Fibroblast of skin of back (primary cell): ENCODE results near the gene MFAP4.

Experiments used
- DNase-seq: peaks from one replicate; pipeline ENCODE4 v3.0.0-alpha.2; 2013

The MFAP4 gene

DNA sequence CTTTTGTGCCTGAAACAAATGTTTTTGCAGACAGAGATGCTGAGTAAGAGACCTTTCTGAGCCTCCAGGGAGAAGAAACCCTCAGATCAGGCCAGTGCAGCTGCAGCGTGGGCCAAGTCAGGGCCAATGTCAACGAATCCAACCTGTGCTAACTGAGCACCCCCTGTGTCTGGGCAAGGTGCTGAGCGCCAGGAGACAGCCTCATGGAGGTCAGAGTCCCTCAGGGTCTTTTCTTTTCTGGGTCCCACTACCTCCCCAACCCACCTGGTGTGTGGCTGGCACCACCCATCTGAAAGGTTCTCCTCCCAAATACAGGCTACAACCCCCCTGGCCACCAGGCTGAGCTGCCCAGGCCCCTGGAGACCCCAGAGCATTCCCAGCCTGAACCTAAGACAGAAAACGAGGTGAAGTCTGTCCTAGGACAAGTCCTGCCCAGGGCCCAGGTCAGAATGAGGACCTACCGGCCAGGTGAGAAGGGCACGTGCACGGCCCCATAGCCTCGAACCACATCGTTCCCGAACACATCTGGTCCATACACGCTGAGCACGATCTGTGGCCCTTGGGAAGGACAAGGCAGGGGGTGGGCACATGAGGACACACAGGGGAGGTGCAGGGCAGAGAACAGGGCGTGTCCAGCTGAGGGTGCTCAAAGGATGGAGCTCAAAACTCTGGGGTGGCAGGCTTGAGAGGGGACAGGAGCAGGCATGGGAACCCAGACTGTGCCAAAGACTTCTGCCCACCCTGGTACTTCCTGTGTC lies 39.5 kb downstream of the MFAP4 start:
- no peak for DNase-seq

GRCh38 chr17:19346351-19347255 lies 40.4 kb downstream of the MFAP4 start:
- peak; percentile 91 for DNase-seq

DNA sequence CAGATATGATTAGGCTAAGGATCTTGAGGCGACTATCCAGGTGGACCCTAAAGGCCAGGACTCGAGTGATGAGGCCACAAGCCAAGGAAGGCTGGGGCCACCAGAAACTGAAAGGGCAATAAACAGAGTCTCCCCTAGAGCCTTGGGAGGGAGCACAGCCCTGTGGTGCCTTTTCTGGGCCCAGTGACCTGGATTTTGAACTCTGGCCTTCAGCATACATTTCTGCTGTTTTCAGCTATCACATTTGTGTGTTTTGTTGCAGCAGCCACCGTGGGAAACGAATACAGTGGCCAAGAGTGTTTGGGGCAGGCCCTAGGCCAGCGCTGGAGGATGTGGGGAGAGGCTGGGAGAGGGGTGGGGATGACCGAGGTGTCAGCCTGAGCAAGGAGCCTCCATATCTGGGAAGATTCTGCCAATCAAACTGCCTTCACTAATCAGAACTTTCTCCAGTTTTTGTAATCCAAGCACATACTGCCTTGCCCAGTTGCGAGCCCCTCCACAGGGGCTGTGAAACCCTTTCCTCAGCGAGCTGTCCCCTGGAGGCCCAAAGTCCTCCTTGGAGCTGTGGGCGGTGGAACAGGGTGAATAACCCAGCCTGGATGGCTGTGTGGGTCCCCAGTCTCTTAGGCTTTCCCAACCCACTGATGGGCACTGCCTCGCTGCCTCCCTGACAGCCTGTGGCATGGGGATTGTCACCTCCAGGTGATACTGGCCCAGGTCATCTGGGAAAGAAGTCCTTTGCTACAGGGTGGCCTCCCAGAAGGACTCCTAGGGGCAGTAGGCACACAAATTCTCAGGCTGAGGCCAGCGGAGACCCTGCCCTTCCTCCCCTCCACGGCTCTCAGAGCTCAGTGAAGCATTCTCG lies 41.3 kb downstream of the MFAP4 start:
- DNase-seq = no peak

- DNase-seq = no peak
These were observed 41.9 kb downstream of the MFAP4 start for GRCh38 chr17:19345067-19345460.

DNA sequence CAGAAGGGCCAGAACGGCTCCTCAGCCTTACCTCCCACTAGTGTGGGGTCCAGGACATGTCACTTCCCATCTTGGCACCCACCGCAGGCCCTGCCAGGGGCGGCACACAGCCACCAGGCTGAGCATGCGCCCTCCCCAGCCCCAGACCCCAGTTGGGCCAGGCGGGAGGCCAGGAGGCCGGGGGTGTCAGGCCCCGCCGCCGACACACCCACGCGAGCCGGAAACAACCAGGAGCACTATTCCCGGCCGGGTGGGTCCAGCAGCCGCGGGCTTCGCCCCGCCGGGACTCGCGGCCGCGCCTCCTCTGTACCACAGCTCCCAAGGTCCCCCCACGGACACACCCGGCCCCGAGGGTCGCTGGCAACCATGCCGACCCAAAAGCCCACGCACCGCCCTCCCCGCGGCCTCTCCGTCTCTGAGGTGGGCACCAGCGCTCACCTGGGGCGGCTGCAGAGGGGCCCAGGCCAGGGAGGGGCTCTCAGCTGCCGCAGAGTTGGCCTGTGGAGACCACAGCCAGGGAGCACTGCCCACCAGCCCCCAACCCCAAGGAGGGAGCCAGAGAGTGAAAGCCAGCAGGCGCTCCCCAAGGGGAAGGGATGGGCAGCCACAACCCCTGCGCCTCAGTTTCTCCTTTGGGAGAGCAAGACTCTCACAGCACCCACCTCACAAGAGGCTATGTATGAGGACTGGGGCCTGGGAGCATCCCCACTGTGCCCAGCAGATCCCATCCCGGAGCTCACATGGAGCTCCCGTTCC lies 42.5 kb downstream of the MFAP4 start:
- no peak for DNase-seq

DNA sequence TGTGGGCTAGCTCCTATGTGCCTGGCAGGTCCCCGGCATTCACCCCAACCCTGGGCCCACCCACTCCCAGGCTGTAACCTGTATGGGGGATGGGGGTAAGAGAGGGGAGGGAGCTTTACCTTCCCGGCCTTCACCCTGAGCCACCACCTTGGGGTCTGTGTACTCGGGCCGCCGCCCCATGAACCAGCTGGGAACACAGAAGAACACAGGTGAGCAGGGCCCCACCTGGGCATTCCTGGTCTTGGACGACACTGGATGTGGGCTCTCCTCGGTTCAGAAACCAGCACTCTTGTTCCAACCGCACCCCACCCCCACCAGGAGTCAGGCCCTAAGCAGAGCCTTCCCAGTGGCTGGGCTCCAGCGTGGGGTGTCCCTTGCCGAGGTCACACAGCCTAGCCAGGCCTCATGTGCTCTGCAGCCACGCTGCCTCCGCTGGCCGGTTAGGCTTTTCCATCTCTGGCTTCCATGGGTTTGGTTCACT lies 43.3 kb downstream of the MFAP4 start:
- no peak for DNase-seq

DNA sequence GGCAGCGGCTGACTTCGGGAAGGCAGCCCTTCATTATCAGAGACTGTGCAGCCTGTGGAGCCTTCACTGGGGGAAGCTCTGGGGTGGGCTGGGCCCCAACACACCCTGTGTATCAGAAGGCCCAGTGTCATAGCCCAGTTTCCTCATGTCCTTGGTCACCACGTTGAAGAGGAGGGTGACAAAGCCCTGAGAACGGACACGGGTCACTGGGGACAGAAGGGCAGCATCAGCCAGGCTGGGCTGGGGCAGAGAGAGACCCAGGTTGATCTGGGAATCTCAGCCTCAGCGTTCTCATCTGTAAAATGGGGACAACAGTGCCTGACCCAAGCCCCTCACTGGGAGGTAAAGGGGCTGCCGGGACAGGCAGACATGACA lies 43.7 kb downstream of the MFAP4 start:
- no peak for DNase-seq

- DNase-seq = no peak
These were observed 44.3 kb downstream of the MFAP4 start for GRCh38 chr17:19342611-19343255.

GRCh38 chr17:19341641-19342610 lies 45.1 kb downstream of the MFAP4 start:
- peak; percentile 51 for DNase-seq

DNA sequence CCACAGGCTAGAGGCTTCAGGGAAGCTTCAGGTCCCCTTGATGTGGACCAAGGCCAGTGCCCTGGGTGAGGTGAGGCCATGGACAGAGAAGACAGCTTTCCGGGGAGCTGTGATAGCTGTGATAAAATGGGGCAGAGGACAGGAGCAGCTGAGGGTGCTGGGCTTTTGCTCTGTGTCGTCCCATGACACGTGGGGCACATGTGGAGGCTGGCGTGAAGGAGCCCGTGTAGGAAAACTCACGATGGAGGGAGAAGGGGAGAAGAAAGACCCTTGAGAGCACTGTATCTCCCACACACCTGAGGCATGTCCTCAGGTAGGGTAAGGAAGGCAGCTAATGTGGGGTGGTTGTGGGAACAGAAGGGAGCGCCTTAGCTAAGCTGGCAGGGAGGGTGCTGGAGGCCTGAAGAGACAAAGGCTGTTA lies 45.8 kb downstream of the MFAP4 start:
- DNase-seq = no peak

DNA sequence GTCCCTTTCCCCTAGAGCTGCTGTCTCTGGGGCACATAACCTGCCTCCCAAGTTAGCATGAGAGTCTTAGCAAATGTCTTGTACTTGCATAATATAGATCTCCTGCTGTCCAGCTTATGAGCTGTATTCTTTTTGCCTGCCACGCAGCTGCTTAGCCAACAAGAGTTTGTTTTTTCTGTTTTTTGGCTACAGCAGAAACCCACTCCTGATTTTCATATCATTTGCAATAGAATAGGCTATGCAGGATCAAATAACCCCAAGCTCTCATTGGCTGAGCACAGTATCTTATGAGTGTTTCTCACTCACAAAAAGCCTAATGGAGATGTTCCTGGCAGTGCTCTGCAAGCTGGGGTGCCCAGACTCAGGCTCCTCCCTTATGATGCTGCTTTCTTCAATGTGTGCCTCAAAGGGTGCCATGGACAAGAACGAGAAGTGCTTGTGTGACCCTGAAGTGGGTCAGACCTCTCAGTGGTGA lies 47.6 kb downstream of the MFAP4 start:
- DNase-seq = no peak

GRCh38 chr17:19338031-19338990 lies 48.7 kb downstream of the MFAP4 start:
- DNase-seq = peak; percentile 35

GRCh38 chr17:19337712-19338023 lies 49.3 kb downstream of the MFAP4 start:
- DNase-seq = no peak

DNA sequence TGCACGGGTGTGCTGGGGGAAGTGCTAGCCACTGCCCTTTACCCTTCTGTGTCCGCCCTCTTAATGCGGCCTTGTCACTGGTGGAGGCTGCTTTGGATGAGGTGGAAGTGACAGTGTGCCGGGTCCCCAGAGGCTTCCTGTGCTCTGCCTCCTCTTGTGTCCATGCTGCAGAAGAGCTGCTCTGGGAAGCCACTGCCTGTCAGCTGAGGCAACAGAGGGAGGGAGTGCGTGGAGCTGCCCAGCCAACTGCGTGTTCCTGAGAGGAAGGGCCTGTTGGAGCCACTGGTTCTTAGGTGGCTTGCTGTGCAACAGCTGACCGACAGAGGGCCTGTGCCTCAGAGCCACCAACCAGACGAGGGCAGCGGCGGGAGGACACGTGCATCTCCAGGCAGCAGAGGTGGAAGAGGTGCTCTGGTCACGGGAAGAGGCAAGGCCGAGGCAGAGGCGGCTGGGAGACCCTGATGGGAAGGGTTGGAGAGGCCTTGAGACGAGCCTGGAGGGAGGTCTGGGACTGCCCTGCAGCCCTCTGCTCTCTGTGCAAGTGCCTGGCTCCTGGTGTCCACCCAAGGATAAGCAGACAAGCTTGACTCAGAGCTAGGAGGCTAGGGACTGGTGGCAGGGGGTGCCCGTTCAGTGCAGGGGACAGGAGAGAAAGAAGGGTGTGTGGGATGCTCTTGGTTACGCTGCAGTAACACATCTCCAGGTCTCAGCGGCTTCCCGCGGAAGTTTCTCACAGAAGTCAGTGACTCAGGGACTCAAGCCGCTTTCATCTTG lies 49.9 kb downstream of the MFAP4 start:
- DNase-seq = no peak

DNA sequence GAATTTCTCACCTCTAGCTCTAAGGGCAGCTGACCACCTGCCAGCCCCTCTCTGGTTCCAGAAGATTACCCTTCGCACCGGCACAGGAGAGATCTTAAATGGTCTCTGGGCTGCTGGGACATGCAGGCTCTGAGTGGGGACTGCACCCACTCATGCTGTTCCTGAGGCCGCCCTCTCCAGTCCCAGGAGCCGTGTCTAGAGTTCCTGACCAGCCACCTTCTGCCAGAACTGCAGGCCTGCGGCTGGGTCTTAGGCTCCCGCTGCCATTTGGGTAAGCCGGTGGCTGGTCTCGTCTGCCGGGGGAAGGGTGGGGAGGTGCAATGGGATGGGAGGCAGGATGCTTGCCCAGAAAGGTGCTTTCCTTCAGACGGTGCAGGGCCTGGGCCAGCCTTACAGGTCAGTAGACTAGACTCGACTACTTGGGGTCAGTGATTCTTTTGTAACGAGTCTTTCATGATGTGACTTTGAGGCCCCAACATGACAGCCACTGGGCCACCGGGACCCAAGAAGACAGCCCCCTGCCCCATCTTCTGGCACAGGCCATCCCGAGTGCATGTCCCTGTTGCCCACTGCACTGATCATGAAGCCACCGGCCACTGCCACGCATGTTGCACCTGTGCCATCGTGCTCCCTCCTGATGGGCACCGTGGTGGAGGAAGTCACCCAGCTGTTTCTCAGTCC lies 50.9 kb downstream of the MFAP4 start:
- DNase-seq = no peak

- DNase-seq = no peak
These were observed 52.7 kb downstream of the MFAP4 start for GRCh38 chr17:19334331-19334730.

GRCh38 chr17:19333736-19334290 lies 53.2 kb downstream of the MFAP4 start:
- no peak for DNase-seq
